D721Med (cell line): ENCODE measurements around the gene RNFT2.

ENCODE experiments used
- DNase-seq: peaks from one replicate; pipeline ENCODE4 v3.0.0; 2011; ENCODE audit warnings: low spot score; ENCODE audit not compliant: insufficient read length
- FAIRE-seq: peaks from 2 replicates; lab custom pipeline; 2011; peaks lifted over from hg19 to GRCh38; lab: Jason Lieb, UNC
- TF ChIP-seq, protein P1 (sequence below): IDR thresholded peaks from 2 replicates; pipeline ENCODE4 v1.5.1; 2012; ENCODE audit warnings: mild to moderate bottlenecking, control low read depth; ENCODE audit not compliant: insufficient read depth; ENCODE audit errors: missing control alignments

The RNFT2 gene

DNA sequence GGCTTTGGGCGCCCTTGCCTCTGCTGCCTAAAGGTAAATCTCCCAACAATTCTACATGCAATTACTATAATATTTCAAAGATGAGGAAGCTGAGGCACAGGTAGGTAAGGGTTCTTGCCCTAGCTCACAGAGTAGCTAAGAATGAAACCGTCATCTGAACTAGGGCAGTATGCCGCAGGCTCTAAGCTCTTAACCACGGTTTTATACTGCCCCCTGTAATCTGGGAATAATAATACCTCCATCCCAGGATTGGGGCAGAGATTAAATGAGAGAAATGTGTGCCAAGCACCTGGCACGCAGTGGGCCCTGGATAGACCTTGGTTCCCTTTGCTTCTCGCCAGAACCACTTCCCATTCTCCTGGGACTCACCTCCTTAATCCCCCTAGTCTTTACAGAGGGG lies 144.6 kb downstream of the RNFT2 start:
- DNase-seq (peak; percentile 54), FAIRE-seq (no peak)
- TF ChIP-seq, protein P1, sequence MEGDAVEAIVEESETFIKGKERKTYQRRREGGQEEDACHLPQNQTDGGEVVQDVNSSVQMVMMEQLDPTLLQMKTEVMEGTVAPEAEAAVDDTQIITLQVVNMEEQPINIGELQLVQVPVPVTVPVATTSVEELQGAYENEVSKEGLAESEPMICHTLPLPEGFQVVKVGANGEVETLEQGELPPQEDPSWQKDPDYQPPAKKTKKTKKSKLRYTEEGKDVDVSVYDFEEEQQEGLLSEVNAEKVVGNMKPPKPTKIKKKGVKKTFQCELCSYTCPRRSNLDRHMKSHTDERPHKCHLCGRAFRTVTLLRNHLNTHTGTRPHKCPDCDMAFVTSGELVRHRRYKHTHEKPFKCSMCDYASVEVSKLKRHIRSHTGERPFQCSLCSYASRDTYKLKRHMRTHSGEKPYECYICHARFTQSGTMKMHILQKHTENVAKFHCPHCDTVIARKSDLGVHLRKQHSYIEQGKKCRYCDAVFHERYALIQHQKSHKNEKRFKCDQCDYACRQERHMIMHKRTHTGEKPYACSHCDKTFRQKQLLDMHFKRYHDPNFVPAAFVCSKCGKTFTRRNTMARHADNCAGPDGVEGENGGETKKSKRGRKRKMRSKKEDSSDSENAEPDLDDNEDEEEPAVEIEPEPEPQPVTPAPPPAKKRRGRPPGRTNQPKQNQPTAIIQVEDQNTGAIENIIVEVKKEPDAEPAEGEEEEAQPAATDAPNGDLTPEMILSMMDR, result peak; percentile 52

DNA sequence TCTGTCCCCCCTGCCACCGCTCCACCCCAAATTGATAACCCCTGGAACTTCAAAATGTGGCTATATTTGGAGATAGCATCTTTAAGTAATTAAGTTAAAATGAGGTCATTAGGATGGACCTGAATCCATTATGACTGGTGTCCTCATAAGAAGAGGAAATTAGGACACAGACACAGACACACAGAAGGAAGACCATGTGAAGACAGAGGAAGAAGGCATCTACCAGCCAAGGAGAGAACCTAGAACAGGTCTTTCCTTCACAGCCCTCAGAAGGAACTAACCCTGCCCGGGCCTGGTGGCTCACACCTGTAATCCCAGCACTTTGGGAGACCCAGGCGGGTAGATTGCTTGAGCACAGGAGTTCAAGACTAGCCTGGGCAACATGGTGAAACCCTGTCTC lies 146.8 kb downstream of the RNFT2 start:
- FAIRE-seq, result no peak
- no peak for DNase-seq
- TF ChIP-seq, protein P1, result no peak

DNA sequence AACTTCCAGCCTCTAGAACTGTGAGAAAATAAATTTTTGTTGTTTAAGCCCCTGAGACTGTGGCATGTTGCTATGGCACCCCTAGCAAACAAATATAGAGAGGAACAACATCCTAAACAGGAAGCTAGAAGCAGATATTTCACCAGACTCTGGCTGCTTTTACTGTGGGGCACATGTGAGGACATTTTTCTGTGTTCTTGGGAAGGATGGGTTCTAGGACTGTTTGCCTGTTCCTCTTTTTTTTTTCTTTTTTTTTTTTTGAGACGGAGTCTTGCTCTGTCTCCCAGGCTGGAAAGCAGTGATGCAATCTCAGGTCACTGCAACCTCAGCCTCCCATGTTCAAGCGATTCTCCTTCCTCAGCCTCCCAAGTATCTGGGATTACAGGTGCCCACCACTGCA lies 147.4 kb downstream of the RNFT2 start:
- FAIRE-seq, result no peak
- TF ChIP-seq, protein P1, result no peak
- no peak for DNase-seq

DNA sequence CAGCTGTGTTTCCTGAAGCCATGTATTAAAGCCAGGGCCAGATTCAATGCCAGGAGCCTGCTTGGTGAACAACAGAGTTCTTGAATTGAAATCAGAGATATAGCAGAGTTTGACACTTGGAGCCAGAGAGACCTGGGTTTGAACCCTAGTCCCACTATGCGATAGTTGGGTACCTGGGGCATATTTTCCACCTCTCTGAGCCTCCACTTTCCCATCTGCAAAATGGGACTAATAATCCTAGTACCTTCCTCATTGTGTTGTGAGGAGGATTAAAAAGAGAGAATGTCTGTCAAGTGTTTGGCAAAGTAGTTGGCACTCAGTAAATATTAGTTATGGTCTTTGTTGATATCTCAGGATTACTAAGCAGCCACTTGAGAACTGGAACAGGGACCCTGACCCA lies 149.1 kb downstream of the RNFT2 start:
- DNase-seq, result no peak
- no peak for FAIRE-seq
- TF ChIP-seq, protein P1, result no peak

DNA sequence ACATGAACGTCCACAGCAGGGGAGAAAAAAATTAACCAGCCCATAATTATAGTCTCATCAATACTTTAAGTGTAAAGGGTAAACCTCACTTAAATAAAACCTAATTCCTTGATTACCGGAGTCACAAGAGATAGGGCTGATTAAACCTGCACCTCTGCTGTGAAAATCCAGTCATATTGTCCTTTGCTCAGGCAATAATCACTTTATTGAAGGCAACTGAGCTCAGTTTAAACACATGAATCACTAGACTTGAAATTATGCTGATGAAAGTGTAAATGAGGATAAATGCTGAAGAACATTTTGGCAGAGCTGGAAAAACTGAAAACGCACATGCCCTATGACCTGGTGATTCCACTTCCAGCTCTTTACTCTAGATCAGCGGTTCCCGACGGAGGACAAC lies 149.8 kb downstream of the RNFT2 start:
- DNase-seq (no peak), FAIRE-seq (no peak)
- TF ChIP-seq, protein P1, result no peak

DNA sequence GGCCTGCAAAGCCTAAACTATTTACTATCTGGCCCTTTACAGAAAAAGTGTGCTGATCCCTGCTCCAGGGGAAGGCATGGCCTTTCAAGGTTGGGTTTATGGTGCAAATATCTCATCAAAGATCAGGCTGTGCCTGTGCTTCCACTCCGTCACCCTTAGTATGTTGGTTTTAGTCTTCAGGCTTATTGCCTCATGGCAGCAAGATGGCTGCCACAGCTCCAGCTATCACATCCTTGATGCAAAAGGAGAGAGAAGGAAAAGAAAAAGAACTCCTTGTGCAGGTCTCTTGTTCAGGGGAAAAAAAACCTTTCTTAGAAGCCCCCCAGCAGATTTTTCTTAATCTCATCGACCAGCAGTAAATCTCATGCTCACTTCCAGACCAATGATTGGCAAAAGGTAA lies 152.2 kb downstream of the RNFT2 start:
- TF ChIP-seq, protein P1, result no peak
- DNase-seq (no peak), FAIRE-seq (no peak)

DNA sequence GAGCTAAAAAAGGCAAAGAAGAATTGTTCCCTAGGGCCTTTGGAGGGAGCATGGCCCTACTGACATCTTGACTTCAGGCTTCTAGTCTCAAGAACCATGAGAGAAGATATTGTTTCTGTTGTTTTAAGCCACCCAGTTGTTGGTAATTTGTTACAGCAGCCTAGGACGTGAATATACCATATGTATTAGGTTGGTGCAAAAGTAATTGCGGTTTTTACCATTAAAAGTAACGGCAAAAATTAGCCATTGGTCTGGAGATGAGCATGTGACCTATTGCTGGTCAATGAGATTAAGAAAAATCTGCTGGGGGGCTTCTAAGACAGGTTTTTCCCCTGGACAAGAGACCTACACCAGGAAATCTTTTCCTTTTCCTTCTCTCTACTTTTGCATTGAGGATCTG lies 152.9 kb downstream of the RNFT2 start:
- no peak for FAIRE-seq
- TF ChIP-seq, protein P1, result no peak

More for the DNA sequence above, 152.9 kb downstream of the RNFT2 start:
- DNase-seq, result no peak
